Hepatocyte (in vitro differentiated cells): ENCODE data around the gene CELSR2. TPM values are rescaled to one million over a fixed set of nuclear protein-coding genes. Genes with fewer than 3 reads are reported as not detected.

Experiments used
- DNase-seq: peaks from one replicate; pipeline ENCODE4 v3.0.0-alpha.2; 2016; ENCODE audit warnings: low spot score
- H2AFZ ChIP-seq: fragments of 200-600 bp; sonication (generic); 2 replicates; pipeline ENCODE4 v1.6.0; 2016; ENCODE audit warnings: antibody characterized with exemption, mild to moderate bottlenecking
- H3K27ac ChIP-seq: fragments of 200-600 bp; sonication (generic); 2 replicates; pipeline ENCODE4 v1.5.1; 2016; ENCODE audit warnings: mild to moderate bottlenecking
- H3K27me3 ChIP-seq: fragments of 200-600 bp; sonication (generic); 2 replicates; pipeline ENCODE4 v1.6.1; 2016
- H3K36me3 ChIP-seq: fragments of 200-600 bp; sonication (generic); replicated peaks from 2 replicates; pipeline ENCODE4 v1.5.1; 2016; ENCODE audit warnings: low read depth; ENCODE audit not compliant: insufficient read depth
- H3K4me1 ChIP-seq: fragments of 200-600 bp; sonication (generic); 2 replicates; pipeline ENCODE4 v1.5.1; 2016; ENCODE audit warnings: mild to moderate bottlenecking, moderate library complexity; ENCODE audit not compliant: insufficient read depth
- H3K4me2 ChIP-seq: fragments of 200-600 bp; sonication (generic); 2 replicates; pipeline ENCODE4 v1.6.0; 2016
- H3K4me3 ChIP-seq: fragments of 200-600 bp; sonication (generic); 2 replicates; pipeline ENCODE4 v1.5.1; 2016; ENCODE audit warnings: mild to moderate bottlenecking
- H3K79me2 ChIP-seq: fragments of 200-600 bp; sonication (generic); 2 replicates; pipeline ENCODE4 v1.6.0; 2017; ENCODE audit warnings: mild to moderate bottlenecking
- H3K9me2 ChIP-seq: fragments of 200-600 bp; sonication (generic); replicated peaks from 2 replicates; pipeline ENCODE4 v1.6.0; 2017; ENCODE audit warnings: mild to moderate bottlenecking; ENCODE audit not compliant: insufficient read depth
- H3K9me3 ChIP-seq: fragments of 200-600 bp; sonication (generic); 2 replicates; pipeline ENCODE4 v1.5.1; 2016; ENCODE audit warnings: low read depth, mild to moderate bottlenecking
- H4K20me1 ChIP-seq: fragments of 200-600 bp; sonication (generic); 2 replicates; pipeline ENCODE4 v1.6.0; 2016; ENCODE audit warnings: mild to moderate bottlenecking; ENCODE audit not compliant: insufficient read depth, poor library complexity, severe bottlenecking
- CTCF ChIP-seq: fragments of 200-600 bp; sonication (generic); IDR thresholded peaks from 2 replicates; pipeline ENCODE4 v1.5.1; 2016; ENCODE audit warnings: antibody characterized with exemption, mild to moderate bottlenecking; ENCODE audit not compliant: poor library complexity
- EZH2 ChIP-seq: fragments of 200-600 bp; sonication (generic); IDR thresholded peaks from 2 replicates; pipeline ENCODE4 v1.6.1; 2016; ENCODE audit warnings: antibody characterized with exemption, mild to moderate bottlenecking, borderline replicate concordance
- EZH2phosphoT487 ChIP-seq: fragments of 200-600 bp; sonication (generic); IDR thresholded peaks from one replicate; pipeline ENCODE4 v1.6.1; 2018; ENCODE audit warnings: antibody characterized with exemption, mild to moderate bottlenecking, low read depth, moderate library complexity; ENCODE audit not compliant: unreplicated experiment, severe bottlenecking
- WGBS: methylation state at CpG from one replicate; pipeline ENCODE4 v1.1.6; 2016; ENCODE audit warnings: low lambda C conversion rate; ENCODE audit errors: missing lambda C conversion rate; 5-methylcytosine and 5-hydroxymethylcytosine counted together
- polyA plus RNA-seq: library from polyadenylated mRNA; unstranded; fragments of >200 nt; fragmentation: Nextera tagmentation; extraction: Ambion mirVana; gene quantifications from 2 replicates; pipeline ENCODE4 v1.2.1, GENCODE V29; 2016
- total RNA-seq: library from RNA; depleted of rRNA; stranded (reverse); fragments of >200 nt; gene quantifications from 2 replicates; pipeline ENCODE4 v1.2.3, GENCODE V29; 2014

CELSR2 gene
- total and polyA plus RNA-seq, 2 experiments from 2014 or later: 3.3 to 3.7 TPM

DNA sequence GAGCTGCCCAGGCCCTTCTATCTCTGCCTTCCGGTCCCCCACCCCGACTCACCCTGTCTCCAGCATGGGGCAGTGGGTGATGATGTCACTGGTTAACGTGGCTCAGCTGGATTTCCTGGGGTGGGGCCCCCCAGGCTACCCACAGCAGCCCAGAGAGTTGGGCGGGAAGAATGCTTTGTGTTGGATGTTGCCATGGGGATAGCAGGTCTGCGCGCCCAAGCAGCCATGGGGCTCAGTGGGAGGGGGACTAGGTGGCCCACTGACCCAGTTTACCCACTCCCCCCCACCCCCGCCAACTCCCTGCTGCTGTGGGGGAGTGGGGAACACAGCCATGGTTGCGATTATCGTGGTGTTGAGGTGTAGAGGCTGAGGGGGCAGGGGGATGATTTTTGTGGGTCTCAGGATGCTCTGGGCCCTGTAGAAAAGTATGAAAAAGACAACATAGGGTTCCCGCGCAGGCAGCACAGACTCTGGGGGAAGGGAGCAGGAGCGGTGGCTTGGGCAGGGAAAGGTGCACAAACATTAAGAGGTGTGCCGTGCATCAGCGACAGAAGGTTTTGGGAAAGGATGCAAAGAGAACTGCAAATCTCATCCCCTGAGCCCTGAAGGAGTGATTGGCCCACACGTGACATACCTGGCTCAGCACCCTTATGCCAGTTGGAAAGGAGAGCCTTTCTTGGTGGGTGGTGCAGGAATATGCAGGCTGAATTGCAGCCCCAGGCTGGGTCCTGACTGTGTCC lies 8.5 kb downstream of the CELSR2 start:
- no peaks in the 10 kb centered on the region for H4K20me1 ChIP-seq
- no peak overlapping the region for H3K4me2 ChIP-seq
- H3K79me2 ChIP-seq: no peaks in the 10 kb centered on the region
- H3K27ac ChIP-seq: no peak overlapping the region
- no peaks in the 10 kb centered on the region for H3K36me3 ChIP-seq
- no peaks in the 10 kb centered on the region for H3K9me2 ChIP-seq
- no peak overlapping the region for H3K4me3 ChIP-seq
- H3K4me1 ChIP-seq: peaks cover 15% of the 10 kb centered on the region
- DNase-seq: no peak
- no peaks in the 10 kb centered on the region for H3K27me3 ChIP-seq
- TF ChIP-seq CTCF: no peak
- no peak for TF ChIP-seq EZH2
- TF ChIP-seq EZH2phosphoT487: no peak
- no peaks in the 10 kb centered on the region for H3K9me3 ChIP-seq
- no peak overlapping the region for H2AFZ ChIP-seq
- 87% methylated on average over 13 of the region's 15 CpGs for WGBS

DNA sequence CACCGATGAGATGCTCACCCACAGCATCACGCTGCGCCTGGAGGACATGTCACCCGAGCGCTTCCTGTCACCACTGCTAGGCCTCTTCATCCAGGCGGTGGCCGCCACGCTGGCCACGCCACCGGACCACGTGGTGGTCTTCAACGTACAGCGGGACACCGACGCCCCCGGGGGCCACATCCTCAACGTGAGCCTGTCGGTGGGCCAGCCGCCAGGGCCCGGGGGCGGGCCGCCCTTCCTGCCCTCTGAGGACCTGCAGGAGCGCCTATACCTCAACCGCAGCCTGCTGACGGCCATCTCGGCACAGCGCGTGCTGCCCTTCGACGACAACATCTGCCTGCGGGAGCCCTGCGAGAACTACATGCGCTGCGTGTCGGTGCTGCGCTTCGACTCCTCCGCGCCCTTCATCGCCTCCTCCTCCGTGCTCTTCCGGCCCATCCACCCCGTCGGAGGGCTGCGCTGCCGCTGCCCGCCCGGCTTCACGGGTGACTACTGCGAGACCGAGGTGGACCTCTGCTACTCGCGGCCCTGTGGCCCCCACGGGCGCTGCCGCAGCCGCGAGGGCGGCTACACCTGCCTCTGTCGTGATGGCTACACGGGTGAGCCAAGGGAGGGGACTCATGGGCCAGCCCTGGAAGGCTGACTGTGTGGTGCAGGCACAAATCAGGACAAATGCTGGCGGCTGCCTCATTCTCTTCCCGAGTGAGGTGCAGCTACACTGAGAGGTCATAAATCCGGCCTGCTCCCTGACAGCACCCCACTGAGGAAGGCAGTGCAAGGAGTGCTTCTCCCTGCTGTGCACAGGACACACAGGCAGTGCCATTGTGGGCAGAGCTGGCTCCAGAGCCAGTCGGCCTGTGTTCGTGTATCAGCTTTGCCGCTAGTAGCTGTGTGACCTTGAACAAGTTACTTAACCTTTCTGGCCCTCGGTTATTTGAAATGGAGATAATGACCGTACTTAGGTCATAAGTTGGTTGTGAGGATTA lies 9.4 kb downstream of the CELSR2 start:
- H3K4me3 ChIP-seq: no peak overlapping the region
- no peak overlapping the region for H2AFZ ChIP-seq
- TF ChIP-seq EZH2phosphoT487 (no peak), CTCF (no peak), EZH2 (no peak)
- no peaks in the 10 kb centered on the region for H3K79me2 ChIP-seq
- no peaks in the 10 kb centered on the region for H3K27me3 ChIP-seq
- no peak overlapping the region for H3K27ac ChIP-seq
- H4K20me1 ChIP-seq: no peaks in the 10 kb centered on the region
- no peaks in the 10 kb centered on the region for H3K9me3 ChIP-seq
- no peak for DNase-seq
- H3K36me3 ChIP-seq: no peaks in the 10 kb centered on the region
- H3K4me2 ChIP-seq: no peak overlapping the region
- WGBS: 94% methylated on average over 54 of the region's 69 CpGs
- H3K9me2 ChIP-seq: no peaks in the 10 kb centered on the region
- H3K4me1 ChIP-seq: peaks cover 12% of the 10 kb centered on the region

DNA sequence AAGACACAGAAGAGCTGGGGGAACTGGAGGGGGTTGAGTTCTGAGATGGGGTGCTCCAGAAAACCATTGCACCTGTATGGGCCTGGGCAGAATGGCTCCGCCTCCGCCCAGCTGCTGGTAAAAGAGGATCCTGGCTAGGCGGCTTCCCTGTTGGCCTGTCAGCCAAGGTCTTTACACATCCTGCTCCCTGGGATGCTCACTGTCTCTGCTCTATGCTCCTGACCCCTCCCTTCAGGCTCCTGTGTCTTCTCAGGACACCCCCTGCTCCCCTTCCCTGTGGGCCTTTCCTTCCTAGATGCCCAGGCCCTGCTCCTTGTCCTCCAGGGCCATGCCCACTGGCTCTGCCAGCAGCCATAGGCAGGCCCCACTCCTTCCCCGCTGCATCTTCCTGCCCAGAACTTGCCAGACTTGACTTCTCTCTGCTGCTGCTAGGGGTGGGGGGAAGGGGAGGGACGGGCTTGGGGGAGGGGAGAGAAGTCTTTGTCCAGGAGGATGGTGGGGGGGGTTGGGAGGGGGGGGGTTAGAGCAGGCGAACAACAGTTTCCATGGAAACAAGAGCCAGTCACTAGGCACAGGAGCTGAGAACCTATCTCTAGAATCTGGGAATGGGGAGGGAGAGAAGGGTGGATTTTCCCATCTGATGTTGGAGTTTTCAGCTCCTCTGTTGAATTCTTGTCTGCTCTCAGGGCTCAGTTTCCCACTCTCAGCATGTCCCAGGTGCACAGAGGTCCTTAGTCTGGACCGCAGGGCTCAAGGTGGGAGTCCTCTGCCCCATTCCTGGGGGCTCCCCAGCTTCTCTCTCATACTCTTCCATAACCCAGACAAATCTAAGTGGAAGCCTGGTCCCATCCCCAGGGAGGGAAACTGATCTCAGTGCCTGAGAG lies 10.6 kb downstream of the CELSR2 start:
- H3K27ac ChIP-seq: no peak overlapping the region
- no peak for DNase-seq
- 68% methylated on average over 7 of the region's 7 CpGs for WGBS
- H3K79me2 ChIP-seq: no peaks in the 10 kb centered on the region
- TF ChIP-seq EZH2phosphoT487 (no peak), CTCF (no peak), EZH2 (no peak)
- no peaks in the 10 kb centered on the region for H3K9me3 ChIP-seq
- no peaks in the 10 kb centered on the region for H3K9me2 ChIP-seq
- H4K20me1 ChIP-seq: no peaks in the 10 kb centered on the region
- no peak overlapping the region for H3K4me3 ChIP-seq
- no peaks in the 10 kb centered on the region for H3K36me3 ChIP-seq
- H3K4me1 ChIP-seq: peaks cover 2% of the 10 kb centered on the region
- no peak overlapping the region for H2AFZ ChIP-seq
- no peak overlapping the region for H3K4me2 ChIP-seq
- no peaks in the 10 kb centered on the region for H3K27me3 ChIP-seq
